ENCODE results near the gene SLC37A2.

Gene SLC37A2

GRCh38 chr11:125108469-125108868 lies 45.4 kb downstream of the SLC37A2 start:
- in situ Hi-C loops (cut with MboI; ENCODE audit: low sequenced_read_pairs), result no loop called here

GRCh38 chr11:125110506-125110905 lies 47.4 kb downstream of the SLC37A2 start:
- in situ Hi-C loops (cut with MboI; ENCODE audit: low sequenced_read_pairs), result no loop called here

DNA sequence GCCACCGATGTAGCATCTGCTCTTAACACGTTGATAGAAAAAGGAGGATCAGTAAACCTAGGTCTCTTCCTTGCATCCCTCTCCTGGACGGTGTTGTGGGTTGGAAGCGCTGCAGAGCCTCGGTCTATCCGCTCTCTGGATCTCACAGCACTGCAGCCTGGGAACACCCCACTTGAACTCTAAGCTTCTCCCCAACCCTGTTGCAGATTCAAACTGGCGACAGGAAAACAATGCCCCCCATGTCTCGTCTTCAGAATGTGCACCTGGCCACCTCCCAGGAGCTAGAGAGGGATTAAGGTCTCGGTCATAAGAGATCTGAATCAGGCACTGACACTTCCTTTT lies 47.9 kb downstream of the SLC37A2 start:
- in situ Hi-C loops (cut with MboI; ENCODE audit: low sequenced_read_pairs), result no loop called here

DNA sequence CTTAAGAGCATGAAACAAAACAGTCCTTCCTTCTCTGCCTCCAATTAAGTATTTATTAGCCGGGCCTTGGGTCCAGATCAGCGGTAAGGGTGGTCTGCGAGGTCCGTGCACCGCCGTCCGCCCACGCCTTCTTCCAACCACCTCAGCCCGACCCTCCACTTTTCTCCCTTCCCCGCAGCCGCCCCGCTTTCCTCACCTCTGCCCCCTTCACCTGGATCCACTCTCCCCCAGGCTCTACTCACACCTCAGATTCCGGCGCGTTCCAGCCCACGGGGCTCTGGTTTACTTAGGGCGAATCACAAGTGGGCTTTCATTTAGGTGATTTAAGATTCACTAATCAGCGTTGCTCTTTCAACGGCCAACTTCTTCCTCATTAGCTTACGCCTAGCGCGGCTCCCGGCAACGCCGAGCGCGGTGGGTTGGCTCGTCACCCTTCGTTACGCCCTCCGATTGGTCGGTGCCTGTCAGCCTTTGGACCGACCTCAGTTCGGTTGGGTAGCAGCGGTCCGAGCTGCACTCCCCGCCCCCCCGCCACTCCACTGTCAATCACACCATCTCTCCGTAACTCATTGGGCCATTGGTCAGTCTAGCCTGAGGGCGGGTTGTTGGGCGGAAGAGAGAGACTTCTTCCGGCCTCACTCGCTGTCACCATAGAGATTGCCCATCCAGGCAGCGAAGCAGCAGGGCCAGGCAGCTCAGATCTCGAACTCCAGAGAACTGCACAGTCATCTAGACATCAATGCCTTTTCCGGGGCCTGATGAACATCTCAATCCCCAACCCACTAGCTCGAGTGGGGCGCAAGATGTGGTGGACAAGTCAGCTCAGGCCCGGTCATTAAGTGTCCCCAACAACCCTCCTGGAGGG lies 48.5 kb downstream of the SLC37A2 start, which contains the start of gene TMEM218:
Gene TMEM218, minus strand, starts transcription at position 284 of the 865 bp plus-strand sequence. CDS start 9,385 bp downstream, outside the sequence.
- in situ Hi-C loops (cut with MboI; ENCODE audit: low sequenced_read_pairs), result no loop called here

DNA sequence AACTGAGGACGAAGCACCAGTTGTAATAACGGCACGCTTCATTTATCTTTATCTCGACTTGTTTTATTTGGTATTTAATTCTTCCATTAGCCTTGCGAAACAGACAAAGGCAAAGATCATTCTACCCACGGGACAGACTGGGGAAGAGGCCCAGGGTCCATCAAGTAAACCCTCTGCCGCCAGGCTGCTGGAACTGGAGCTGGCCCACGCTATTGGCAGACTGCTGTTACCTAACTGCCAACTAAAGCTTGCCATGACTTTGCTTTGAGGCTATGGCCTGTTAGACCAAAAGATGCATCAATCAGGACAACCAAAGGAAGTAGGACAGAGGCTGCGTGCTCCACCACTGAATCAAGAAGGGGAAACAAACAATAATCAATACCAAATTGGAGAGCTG lies 49.1 kb downstream of the SLC37A2 start:
- in situ Hi-C loops (cut with MboI; ENCODE audit: low sequenced_read_pairs), result no loop called here

DNA sequence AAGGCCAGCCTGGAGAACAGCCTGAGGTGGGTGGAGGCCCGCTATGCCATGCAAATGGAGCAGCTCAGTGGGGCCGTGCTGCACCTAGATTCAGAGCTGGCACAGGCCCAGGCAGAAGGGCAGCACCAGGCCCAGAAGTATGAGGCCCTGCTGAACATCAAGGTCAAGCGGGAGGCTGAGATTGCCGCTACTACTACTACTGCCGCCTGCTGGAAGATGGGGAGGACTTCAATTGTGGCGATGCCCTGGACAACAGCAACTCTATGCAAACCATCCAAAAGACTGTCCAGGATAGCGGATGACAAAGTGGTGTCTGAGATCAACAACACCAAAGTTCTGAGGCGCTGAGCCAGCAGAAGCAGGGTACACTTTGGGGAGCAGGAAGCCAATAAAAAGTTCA lies 51.4 kb downstream of the SLC37A2 start:
- in situ Hi-C loops (cut with MboI; ENCODE audit: low sequenced_read_pairs), result no loop called here

- in situ Hi-C loops (cut with MboI; ENCODE audit: low sequenced_read_pairs), result no loop called here
These were observed 54.3 kb downstream of the SLC37A2 start for GRCh38 chr11:125117429-125117828.

DNA sequence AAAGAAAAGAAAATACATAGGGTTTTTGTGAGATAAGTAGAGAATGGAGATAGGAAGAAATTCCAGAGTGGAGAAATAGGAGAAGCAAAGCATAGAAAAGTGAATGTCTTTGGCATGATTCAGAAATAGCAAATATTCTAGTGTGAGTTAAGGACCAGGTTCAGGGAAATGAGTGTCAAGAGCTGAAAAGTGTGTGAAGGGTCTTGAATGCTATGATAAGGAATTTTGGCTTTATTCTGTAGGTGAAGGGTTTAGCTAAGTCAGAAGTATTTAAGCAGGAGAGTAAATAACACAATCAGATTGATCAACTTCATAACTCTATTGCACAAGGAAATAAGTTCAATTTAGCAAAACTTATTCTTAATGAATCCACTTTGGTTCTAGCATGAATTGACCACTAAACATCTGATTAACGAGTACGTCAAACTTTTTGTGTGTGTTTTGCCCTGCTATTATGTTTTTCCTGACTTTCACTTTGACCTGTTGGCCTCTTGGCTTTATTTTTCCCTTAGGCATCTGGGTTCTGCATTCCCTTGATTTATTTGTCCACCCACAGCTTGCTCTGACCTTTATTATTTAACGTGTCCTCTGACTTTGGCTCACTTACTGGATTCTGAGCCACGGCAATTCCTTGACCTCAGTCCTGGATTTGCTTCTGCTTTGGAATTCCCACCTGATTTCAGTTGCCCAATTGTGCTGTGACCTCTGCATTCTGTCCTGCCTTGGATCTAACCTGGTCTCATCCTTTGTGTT lies 60.3 kb downstream of the SLC37A2 start:
- in situ Hi-C loops (cut with MboI; ENCODE audit: low sequenced_read_pairs), result no loop called here

DNA sequence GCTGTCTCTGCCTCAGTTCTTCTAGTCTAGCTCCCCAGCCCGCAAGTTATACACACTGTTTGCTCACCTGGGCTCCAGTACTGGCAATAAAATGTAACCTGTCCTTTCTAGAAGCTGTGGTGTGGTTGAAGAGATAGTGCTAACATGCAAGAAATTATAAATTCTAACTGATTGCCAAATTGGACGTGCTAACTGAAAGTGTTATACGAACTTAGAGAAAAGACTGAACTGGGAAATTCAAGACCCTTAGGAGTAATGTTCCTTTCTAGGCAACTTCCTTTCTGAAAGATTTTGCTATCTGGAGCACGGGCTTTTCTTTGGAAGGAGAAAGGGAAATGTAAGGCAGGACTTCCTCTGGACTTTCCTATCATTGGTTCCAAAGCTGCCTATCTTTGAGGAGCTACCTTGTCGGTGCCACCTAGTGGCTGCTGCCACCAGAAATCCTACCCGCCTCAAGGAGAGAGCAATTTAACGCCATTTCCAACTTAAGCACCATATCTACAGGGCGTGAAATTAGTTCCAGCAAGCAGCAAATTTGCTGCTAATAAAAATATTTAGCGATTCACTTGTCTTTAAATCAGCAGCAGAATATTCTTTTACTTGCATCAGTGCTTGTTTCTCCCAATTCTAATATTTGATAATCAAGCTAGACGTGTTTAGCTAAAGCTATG lies 61.0 kb downstream of the SLC37A2 start:
- in situ Hi-C loops (cut with MboI; ENCODE audit: low sequenced_read_pairs), result no loop called here

GRCh38 chr11:125124618-125124992 lies 61.5 kb downstream of the SLC37A2 start:
- in situ Hi-C loops (cut with MboI; ENCODE audit: low sequenced_read_pairs), result no loop called here

GRCh38 chr11:125128450-125128849 lies 65.3 kb downstream of the SLC37A2 start:
- in situ Hi-C loops (cut with MboI; ENCODE audit: low sequenced_read_pairs), result loop anchor here (25.0 kb wide), 1 partner anchor 166 kb away; the partner anchor contains the start of gene CCDC15

- in situ Hi-C loops (cut with MboI; ENCODE audit: low sequenced_read_pairs), result loop anchor here (25.0 kb wide), 1 partner anchor 167 kb away; the partner anchor contains the start of gene CCDC15
These were observed 66.3 kb downstream of the SLC37A2 start for GRCh38 chr11:125129316-125129993.

GRCh38 chr11:125132071-125132470 lies 69.0 kb downstream of the SLC37A2 start:
- in situ Hi-C loops (cut with MboI; ENCODE audit: low sequenced_read_pairs), result loop anchor here (25.0 kb wide), 1 partner anchor 170 kb away; the partner anchor contains the start of gene CCDC15

DNA sequence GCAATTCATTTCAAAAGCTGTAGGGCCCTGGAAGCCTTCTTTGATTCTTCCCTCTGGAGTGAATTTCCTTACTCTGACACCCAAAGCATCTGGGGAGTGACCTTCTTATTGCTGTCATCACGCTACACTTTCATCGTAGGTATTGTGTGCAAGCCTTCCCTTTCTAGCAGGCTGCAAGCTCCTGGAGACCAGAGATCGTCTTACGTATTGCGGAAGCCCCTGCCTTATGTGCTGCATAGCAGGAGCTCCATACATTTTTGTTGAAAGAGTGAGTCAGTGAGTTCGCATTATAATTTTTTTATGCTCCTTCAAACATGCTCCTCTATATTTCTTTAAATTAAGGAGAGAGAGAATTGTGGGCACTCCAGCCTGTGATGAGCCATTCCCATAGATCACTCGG lies 69.5 kb downstream of the SLC37A2 start:
- in situ Hi-C loops (cut with MboI; ENCODE audit: low sequenced_read_pairs), result loop anchor here (25.0 kb wide), 1 partner anchor 170 kb away; the partner anchor contains the start of gene CCDC15

DNA sequence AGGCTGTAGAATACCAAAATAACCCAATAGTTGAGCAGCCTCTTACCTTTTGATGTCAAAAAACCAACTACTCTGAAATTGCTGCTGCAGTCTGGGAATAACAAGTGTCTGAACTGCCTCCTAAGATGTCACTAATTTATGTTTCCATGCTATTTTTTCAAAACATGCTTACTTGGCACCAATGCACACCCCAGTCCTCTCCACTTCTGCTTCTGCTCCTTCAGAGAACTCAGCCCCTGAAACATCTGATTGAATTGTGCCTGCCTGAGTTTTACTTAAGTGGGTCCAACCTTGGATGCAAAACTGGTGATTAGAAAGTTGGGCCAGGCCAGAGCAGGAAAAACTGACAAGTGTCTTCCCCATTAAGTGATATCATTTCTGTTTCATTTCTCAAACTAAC lies 72.9 kb downstream of the SLC37A2 start:
- in situ Hi-C loops (cut with MboI; ENCODE audit: low sequenced_read_pairs), result loop anchor here (25.0 kb wide), 1 partner anchor 174 kb away; the partner anchor contains the start of gene CCDC15

DNA sequence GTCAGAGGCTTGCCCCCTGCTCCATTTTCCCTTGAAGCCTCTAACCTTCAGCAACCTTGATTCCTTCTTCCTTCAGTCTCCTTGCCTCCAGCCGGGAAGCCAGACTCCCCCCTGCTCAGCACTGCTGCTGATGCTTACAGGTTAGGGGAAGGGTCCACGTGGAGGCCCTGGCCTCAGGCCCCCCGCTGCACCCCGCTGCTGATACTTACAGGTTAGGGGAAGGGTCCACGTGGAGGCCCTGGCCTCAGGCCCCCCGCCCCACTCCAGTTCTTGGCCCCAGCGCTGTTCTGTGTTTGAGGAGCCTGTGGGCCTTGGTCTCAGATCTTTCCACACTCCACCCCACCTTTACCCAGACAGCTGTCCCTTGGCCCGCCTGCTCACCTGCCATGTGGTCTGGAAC lies 75.9 kb downstream of the SLC37A2 start:
- in situ Hi-C loops (cut with MboI; ENCODE audit: low sequenced_read_pairs), result loop anchor here (25.0 kb wide), 1 partner anchor 177 kb away; the partner anchor contains the start of gene CCDC15

GRCh38 chr11:125139778-125140177 lies 76.7 kb downstream of the SLC37A2 start:
- in situ Hi-C loops (cut with MboI; ENCODE audit: low sequenced_read_pairs), result loop anchor here (25.0 kb wide), 1 partner anchor 177 kb away; the partner anchor contains the start of gene CCDC15

Measured in HL-60/S4 treated with retinoic acid at 250 ng/mL for 4 days and 3 days (cell line).